T-cell (primary cell): Measurements from ENCODE around the gene RAB8B. TPM values are rescaled to one million over a fixed set of nuclear protein-coding genes. Genes with fewer than 3 reads are reported as not detected.
A peak's percentile ranks its signal among the peaks of the same experiment; 100 is the strongest.

ENCODE experiments used
- ATAC-seq, 4 experiments: fragments of 200-7000 bp in 3 of 4; fragments of 150-1000 bp in 1 of 4; cut with Tn5 transposase; replicated peaks in 1 of 4; 1 replicate in 3 of 4; 2 replicates in 1 of 4; pipeline ENCODE4 v1.10.0; 2021; ENCODE audit warnings: moderate library complexity in 3 of 4, mild to moderate bottlenecking in 2 of 4, moderate number of reproducible peaks in 1 of 4
- CTCF ChIA-PET, 2 donors: fragments of 300-600 bp; sonication (Branson Sonifier 250); formaldehyde crosslinking; loops; one replicate each; lab custom pipeline; 2022; ENCODE audit warnings: antibody characterized with exemption in 2 of 2; lab: Charles Lee
- POLR2A ChIA-PET, 2 donors: fragments of 300-600 bp; sonication (Branson Sonifier 250); formaldehyde crosslinking; loops; one replicate each; lab custom pipeline; 2022; ENCODE audit warnings: antibody characterized with exemption in 2 of 2; lab: Charles Lee
- DNase-seq, 35 experiments: peaks; one replicate each; pipeline versions ENCODE4 v3.0.0 to v3.0.0-alpha.2; 2013 to 2023
- H3K27ac ChIP-seq: one replicate; pipeline ENCODE4 v1.5.1; 2013; ENCODE audit warnings: low read length
- H3K27me3 ChIP-seq, 2 experiments: replicated peaks in 1 of 2; 1 replicate in 1 of 2; 2 replicates in 1 of 2; pipeline versions ENCODE4 v1.6.1 to v1.7.0; 2013; ENCODE audit warnings: low read length in 1 of 2, mixed read lengths in 1 of 2; ENCODE audit not compliant: control insufficient read depth in 2 of 2, insufficient read depth in 2 of 2; ENCODE audit errors: extremely low read depth in 1 of 2
- H3K36me3 ChIP-seq, 2 donors: 1 replicate in 1 of 2; 2 replicates in 1 of 2; pipeline versions ENCODE4 v1.6.1 to v1.7.0; 2013; ENCODE audit warnings: low read length in 1 of 2; ENCODE audit not compliant: control insufficient read depth in 2 of 2, insufficient read depth in 1 of 2; ENCODE audit errors: extremely low read depth in 1 of 2
- H3K4me1 ChIP-seq, 2 experiments: 1 replicate in 1 of 2; 2 replicates in 1 of 2; pipeline versions ENCODE4 v1.6.1 to v1.7.0; 2013; ENCODE audit warnings: low read length in 2 of 2, mixed read lengths in 1 of 2; ENCODE audit not compliant: insufficient read depth in 2 of 2, control insufficient read depth in 1 of 2; ENCODE audit errors: extremely low read depth in 1 of 2
- H3K4me3 ChIP-seq, 2 donors: 1 replicate in 1 of 2; 2 replicates in 1 of 2; pipeline versions ENCODE4 v1.5.1 to v1.7.0; 2013; ENCODE audit warnings: mild to moderate bottlenecking in 2 of 2, low read length in 1 of 2, moderate library complexity in 1 of 2; ENCODE audit not compliant: control insufficient read depth in 1 of 2; ENCODE audit errors: extremely low read depth in 1 of 2
- H3K9me3 ChIP-seq: 2 replicates; pipeline ENCODE4 v1.7.0; 2013
- H3K27ac Mint-ChIP-seq, 2 donors: one replicate each; pipeline ENCODE4 v1.8.0; 2020 to 2021; ENCODE audit warnings: mild to moderate bottlenecking in 2 of 2, mixed read lengths in 2 of 2
- H3K27me3 Mint-ChIP-seq, 2 donors: one replicate each; pipeline ENCODE4 v1.8.0; 2021 to 2022; ENCODE audit warnings: mixed read lengths in 2 of 2
- H3K36me3 Mint-ChIP-seq: one replicate; pipeline ENCODE4 v1.8.0; 2021; ENCODE audit warnings: mixed read lengths
- H3K4me1 Mint-ChIP-seq, 3 donors: one replicate each; pipeline ENCODE4 v1.8.0; 2020 to 2022; ENCODE audit warnings: mixed read lengths in 3 of 3, mild to moderate bottlenecking in 1 of 3
- H3K4me3 Mint-ChIP-seq, 3 donors: one replicate each; pipeline ENCODE4 v1.8.0; 2020 to 2022; ENCODE audit warnings: mild to moderate bottlenecking in 3 of 3, mixed read lengths in 3 of 3, moderate library complexity in 3 of 3
- H3K9me3 Mint-ChIP-seq, 3 donors: one replicate each; pipeline ENCODE4 v1.8.0; 2020 to 2022; ENCODE audit warnings: mixed read lengths in 3 of 3
- whole genome bisulfite sequencing: methylation state at CpG from one replicate; pipeline ENCODE4 v1.1.5; 2013; ENCODE audit warnings: missing lambda C conversion rate; ENCODE audit not compliant: insufficient coverage; 5-methylcytosine and 5-hydroxymethylcytosine counted together
- total RNA-seq, 35 experiments: library from RNA in 6 of 35; stranded (reverse) in 6 of 35; fragments of 120-200 nt in 1 of 35; gene quantifications; one replicate each; pipeline versions ENCODE4 v1.2.1 to v1.2.4 and lab custom pipeline; 2013 to 2026

The RAB8B gene
- total RNA-seq, 5 donors from 2014 or later (not counting 1 experiment from before 2014, with no cell fraction given): 52.2 to 66.7 (median 55.7) TPM

- Histone ChIP-seq H3K9me3 (no peaks in the 10 kb centered on the region), H3K27ac (no peak overlapping the region), H3K4me3 (no peak overlapping the region), H3K36me3 (no peaks in the 10 kb centered on the region), H3K4me1 (peaks cover 17 to 21% of the 10 kb centered on the region in 2 experiments), H3K27me3 (no peaks in the 10 kb centered on the region)
- POLR2A ChIA-PET: interaction anchor here (0.6 to 0.7 kb wide), 3 partner anchors 10 to 233 kb away, joined by 3 to 7 read pairs (median 6); no protein-coding TSS in a partner anchor
- Mint-ChIP-seq H3K36me3 (no peaks in the 10 kb centered on the region), H3K9me3 (no peaks in the 10 kb centered on the region), H3K4me1 (peaks cover 34 to 40% (median 35%) of the 10 kb centered on the region in 3 donors), H3K27me3 (no peaks in the 10 kb centered on the region), H3K4me3 (peak overlapping the region; percentile 92 to 97 (median 92)), H3K27ac (no peak overlapping the region)
- CTCF ChIA-PET: interaction anchor here in 1 of 2 donors (0.6 kb wide), 1 partner anchor 69 kb away, joined by 10 read pairs; no protein-coding TSS in a partner anchor
- WGBS: 100% methylated on average over 3 of the region's 5 CpGs
- DNase-seq: no peak
- ATAC-seq: no peak
Observed at GRCh38 chr15:63187589-63188226, 1.7 kb upstream of the RAB8B start.

DNA sequence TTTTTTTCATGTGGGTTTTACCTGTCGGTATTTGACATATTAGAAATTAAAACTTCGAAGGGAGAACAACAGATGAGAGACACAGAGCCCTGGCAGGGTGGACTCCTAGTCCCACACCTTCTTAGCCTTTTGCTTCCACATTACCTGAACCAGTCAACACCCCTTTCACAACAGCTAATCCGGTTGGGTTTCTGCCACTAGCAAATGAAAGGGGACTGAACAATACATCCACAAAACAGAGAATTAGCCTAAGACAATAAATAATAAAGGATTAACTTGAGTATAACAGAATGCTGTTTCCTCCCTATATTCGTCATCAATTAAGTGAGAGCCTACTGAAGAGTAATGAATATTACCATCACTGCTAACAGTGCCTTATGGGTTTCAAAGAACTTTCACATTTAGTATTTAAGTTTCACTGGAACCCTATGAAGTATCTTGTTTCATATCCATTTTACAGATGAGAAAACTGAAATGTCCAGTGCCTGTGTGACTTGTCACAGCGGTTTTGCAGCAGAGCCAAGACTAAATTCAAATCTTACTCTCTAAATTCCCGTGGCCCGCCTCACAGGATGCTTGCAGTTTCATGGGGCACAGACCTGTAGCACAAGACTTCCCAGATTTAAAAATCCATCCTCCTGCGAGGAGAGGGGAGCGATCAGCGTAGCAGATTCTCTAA, 1.0 kb upstream of the RAB8B start:
- Mint-ChIP-seq H3K9me3 (no peaks in the 10 kb centered on the region), H3K27ac (peak overlapping the region; percentile 93 to 95), H3K36me3 (no peaks in the 10 kb centered on the region), H3K4me3 (peak overlapping the region; percentile 92 to 97 (median 92)), H3K4me1 (peaks cover 40 to 46% (median 41%) of the 10 kb centered on the region in 3 donors), H3K27me3 (no peaks in the 10 kb centered on the region)
- no peak for DNase-seq
- peaks cover 24 to 28% of the 10 kb centered on the region in 2 experiments for H3K4me1 ChIP-seq
- no peaks in the 10 kb centered on the region for H3K9me3 ChIP-seq
- 13% methylated on average over 3 of the region's 10 CpGs for WGBS
- peak overlapping the region; percentile 88 to 93 for H3K4me3 ChIP-seq
- no peaks in the 10 kb centered on the region for H3K27me3 ChIP-seq
- CTCF ChIA-PET: interaction anchor here (0.5 to 0.6 kb wide), 2 partner anchors 70 to 93 kb away, joined by 6 to 10 read pairs; no protein-coding TSS in a partner anchor
- H3K27ac ChIP-seq: no peak overlapping the region
- POLR2A ChIA-PET: interaction anchor here (0.6 to 0.7 kb wide), 3 partner anchors 9 to 233 kb away, joined by 3 to 7 read pairs (median 6); no protein-coding TSS in a partner anchor
- no peaks in the 10 kb centered on the region for H3K36me3 ChIP-seq
- ATAC-seq: no peak

GRCh38 chr15:63189941-63190768, 749 bp downstream of the RAB8B start:
- H3K9me3 Mint-ChIP-seq: no peaks in the 10 kb centered on the region
- H3K4me1 Mint-ChIP-seq: peaks cover 56 to 61% (median 58%) of the 10 kb centered on the region in 3 donors
- WGBS: 0% methylated on average over 7 of the region's 10 CpGs
- DNase-seq: peak in 1 of 35 experiments; percentile 46
- ChIA-PET CTCF (interaction anchor here in 1 of 2 donors (1.6 kb wide), 1 partner anchor 28 kb away, joined by 5 read pairs; no protein-coding TSS in a partner anchor), POLR2A (interaction anchor here (0.6 to 5.1 kb wide), 5 partner anchors 10 to 76 kb away, joined by 3 to 42 read pairs (median 6); partner anchors contain the start of gene RPS27L (in 2 of the 2))
- Histone ChIP-seq H3K9me3 (no peaks in the 10 kb centered on the region), H3K4me3 (peak overlapping the region; percentile 88 to 93), H3K36me3 (no peaks in the 10 kb centered on the region), H3K27me3 (no peaks in the 10 kb centered on the region), H3K4me1 (peaks cover 35 to 41% of the 10 kb centered on the region in 2 experiments), H3K27ac (peak overlapping the region; percentile 95)
- ATAC-seq: no peak
- H3K27me3 Mint-ChIP-seq: no peaks in the 10 kb centered on the region
- peak overlapping the region; percentile 92 to 97 (median 92) for H3K4me3 Mint-ChIP-seq
- H3K27ac Mint-ChIP-seq: peak overlapping the region; percentile 87 to 91
- H3K36me3 Mint-ChIP-seq: no peaks in the 10 kb centered on the region

DNA sequence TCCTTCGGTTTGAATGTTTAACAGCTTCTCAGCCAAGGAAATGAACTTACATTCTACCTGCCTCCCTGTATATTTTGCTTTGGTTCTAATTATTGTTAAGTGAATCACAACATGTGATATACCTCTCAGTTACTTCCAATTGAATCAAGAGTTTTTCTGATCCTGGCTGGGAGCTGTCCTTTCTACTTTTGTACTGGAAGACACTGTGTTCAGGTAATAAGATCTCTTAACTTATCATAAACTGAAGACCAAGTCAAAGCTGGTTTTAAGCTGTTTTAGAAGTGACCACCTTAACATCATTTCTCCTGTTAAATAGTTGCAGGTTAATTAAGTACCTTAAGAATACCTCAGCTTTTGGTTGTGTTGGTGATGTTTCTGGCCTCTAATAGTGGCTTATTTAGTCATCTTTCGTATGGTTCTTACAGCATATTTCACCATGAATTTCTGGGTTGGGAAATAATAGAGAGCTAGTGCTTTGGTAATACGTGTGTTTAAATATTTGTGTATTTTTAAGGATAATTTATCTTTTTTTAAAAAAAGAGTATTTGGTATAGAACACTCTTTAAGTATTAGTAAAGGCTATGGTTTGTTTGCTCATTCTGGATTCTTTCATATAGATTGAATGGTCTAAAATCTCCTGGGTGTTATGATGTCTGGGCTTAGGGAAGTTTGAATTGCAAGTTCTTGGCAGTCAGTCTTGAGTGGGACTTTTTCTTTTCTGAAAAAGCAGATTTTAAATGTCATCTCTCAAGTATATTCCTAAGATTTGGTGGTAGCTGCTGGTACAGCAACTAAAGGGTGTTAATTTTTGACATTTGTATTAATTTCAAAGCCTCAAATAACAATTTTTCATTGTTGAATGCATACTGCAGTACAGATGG, 1.6 kb downstream of the RAB8B start:
- no CpG with 5 or more reads among the region's 3 CpGs for WGBS
- no peak for ATAC-seq
- peaks cover 44 to 50% of the 10 kb centered on the region in 2 experiments for H3K4me1 ChIP-seq

GRCh38 chr15:63191895-63192618, 2.7 kb downstream of the RAB8B start:
- H3K4me3 ChIP-seq: peak overlapping the region; percentile 56 to 88
- H3K27ac ChIP-seq: peak overlapping the region; percentile 95
- DNase-seq: peak; percentile 16 to 95 (median 63)
- H3K4me1 ChIP-seq: peaks cover 51 to 58% of the 10 kb centered on the region in 2 experiments
- Mint-ChIP-seq H3K4me3 (peak overlapping the region; percentile 74 to 97 (median 81)), H3K27me3 (no peaks in the 10 kb centered on the region), H3K27ac (peak overlapping the region; percentile 95 to 97), H3K9me3 (no peaks in the 10 kb centered on the region), H3K4me1 (peaks cover 74 to 80% (median 75%) of the 10 kb centered on the region in 3 donors), H3K36me3 (no peaks in the 10 kb centered on the region)
- POLR2A ChIA-PET: interaction anchor here (0.5 to 5.1 kb wide), 21 partner anchors 11 to 1217 kb away, joined by 3 to 42 read pairs (median 4); partner anchors contain the start of genes RPS27L (in 2 of the 2) and PPIB (in 1 of the 2)
- peak; percentile 63 to 83 (median 75) for ATAC-seq
- WGBS: 0% methylated on average over 2 of the region's 3 CpGs
- H3K36me3 ChIP-seq: no peaks in the 10 kb centered on the region
- H3K27me3 ChIP-seq: no peaks in the 10 kb centered on the region
- CTCF ChIA-PET: interaction anchor here in 1 of 2 donors (0.6 to 3.9 kb wide), 15 partner anchors 12 to 413 kb away, joined by 3 to 24 read pairs (median 3); no protein-coding TSS in a partner anchor
- H3K9me3 ChIP-seq: no peaks in the 10 kb centered on the region

More for the DNA sequence above, 1.6 kb downstream of the RAB8B start:
- no peaks in the 10 kb centered on the region for H3K27me3 ChIP-seq
- no peaks in the 10 kb centered on the region for H3K9me3 ChIP-seq
- H3K27ac ChIP-seq: peak overlapping the region; percentile 95
- Mint-ChIP-seq H3K27me3 (no peaks in the 10 kb centered on the region), H3K4me1 (peaks cover 65 to 70% (median 67%) of the 10 kb centered on the region in 3 donors), H3K27ac (peak overlapping the region; percentile 95 to 97), H3K4me3 (peak overlapping the region; percentile 92 to 97 (median 92)), H3K36me3 (no peaks in the 10 kb centered on the region), H3K9me3 (no peaks in the 10 kb centered on the region)
- DNase-seq: peak in 1 of 35 experiments; percentile 23
- H3K36me3 ChIP-seq: no peaks in the 10 kb centered on the region
- ChIA-PET CTCF (interaction anchor here (0.6 to 3.9 kb wide), 8 partner anchors 13 to 696 kb away, joined by 3 to 24 read pairs (median 4); no protein-coding TSS in a partner anchor), POLR2A (interaction anchor here (0.6 to 5.1 kb wide), 15 partner anchors 9 to 1939 kb away, joined by 3 to 42 read pairs (median 6); partner anchors contain the start of gene RPS27L (in 2 of the 2))
- H3K4me3 ChIP-seq: peak overlapping the region; percentile 88 to 93
